Measurements from ENCODE around the gene CSHL1. TPM values are rescaled to one million over a fixed set of nuclear protein-coding genes. Genes with fewer than 3 reads are reported as not detected.

CSHL1 gene
- total RNA-seq = not detected

GRCh38 chr17:63911041-63911635 lies at the start of gene CSHL1:
TSS of gene CSHL1 (minus strand) at chr17:63911258. CDS start at chr17:63911196, 62 bp downstream.

GRCh38 chr17:63931981-63932561 lies 21.0 kb upstream of the CSHL1 start, which contains the start of gene CD79B:
TSS of gene CD79B (minus strand) at chr17:63932331. CDS start at chr17:63932261, 70 bp downstream.

GRCh38 chr17:63918789-63919305 lies 7.8 kb upstream of the CSHL1 start, which contains the start of gene GH1:
TSS of gene GH1 (minus strand) at chr17:63918839. CDS start at chr17:63918776, 63 bp downstream.

GRCh38 chr17:63896524-63897354 lies 14.3 kb downstream of the CSHL1 start, which contains the start of gene CSH1:
TSS of gene CSH1 (minus strand) at chr17:63896574. CDS start at chr17:63896511, 63 bp downstream.

GRCh38 chr17:63881935-63882601 lies 29.0 kb downstream of the CSHL1 start, which contains the start of gene GH2:
TSS of gene GH2 (minus strand) at chr17:63881944. CDS start at chr17:63881801, 143 bp downstream.

GRCh38 chr17:63873577-63873976 lies 37.5 kb downstream of the CSHL1 start, which contains the start of gene CSH2:
TSS of gene CSH2 (minus strand) at chr17:63873677. CDS start at chr17:63873614, 63 bp downstream.

Other genes with a start within 250 kb of the CSHL1 start
- 100 to 1,000 TPM; 522 to 536 TPM for gene LIMD2, start 211.1 kb downstream of the CSHL1 start, total RNA-seq
- gene STRADA, start 169.5 kb downstream of the CSHL1 start, total RNA-seq = 10 to 100 TPM; 40.0 to 42.5 TPM
- gene CCDC47, start 137.7 kb downstream of the CSHL1 start, total RNA-seq = 10 to 100 TPM; 46.0 to 47.9 TPM
- 100 to 1,000 TPM; 122 to 123 TPM for gene DDX42, start 137.1 kb downstream of the CSHL1 start, total RNA-seq
- 100 to 1,000 TPM; 131 to 137 TPM for gene PSMC5, start 83.8 kb downstream of the CSHL1 start, total RNA-seq
- 10 to 100 TPM; 42.1 to 44.5 TPM for gene FTSJ3, start 83.6 kb downstream of the CSHL1 start, total RNA-seq
- gene SMARCD2, start 68.6 kb downstream of the CSHL1 start, total RNA-seq = 100 to 1,000 TPM; 127 to 128 TPM
- not detected for gene CSH2, start 37.6 kb downstream of the CSHL1 start, total RNA-seq
- not detected for gene GH2, start 29.3 kb downstream of the CSHL1 start, total RNA-seq
- not detected for gene CSH1, start 14.7 kb downstream of the CSHL1 start, total RNA-seq
- gene GH1, start 7.6 kb upstream of the CSHL1 start, total RNA-seq = not detected
- gene CD79B, start 21.1 kb upstream of the CSHL1 start, total RNA-seq = 10 to 100 TPM; 37.2 to 38.2 TPM
- under 1 TPM in 1 of 2 experiments, not detected in 1; 0.08 TPM for gene SCN4A, start 61.7 kb upstream of the CSHL1 start, total RNA-seq
- gene PRR29, start 87.1 kb upstream of the CSHL1 start, total RNA-seq = 1 to 10 TPM; 1.5 to 2.0 TPM
- 100 to 1,000 TPM; 124 to 133 TPM for gene ICAM2, start 109.4 kb upstream of the CSHL1 start, total RNA-seq
- gene ERN1, start 218.9 kb upstream of the CSHL1 start, total RNA-seq = 10 to 100 TPM; 58.4 to 62.6 TPM